22Rv1 (cell line): ENCODE measurements around the gene ITCH.

Source experiments
- ZFX ChIP-seq: fragments of 450-650 bp; IDR thresholded peaks from 2 replicates; pipeline ENCODE4 v1.6.1; 2017; ENCODE audit warnings: antibody characterized with exemption, borderline replicate concordance
- TF ChIP-seq, protein P1 (sequence below): fragments of 450-650 bp; IDR thresholded peaks from 2 replicates; pipeline ENCODE4 v1.5.1; 2017; ENCODE audit warnings: mild to moderate bottlenecking

DNA sequence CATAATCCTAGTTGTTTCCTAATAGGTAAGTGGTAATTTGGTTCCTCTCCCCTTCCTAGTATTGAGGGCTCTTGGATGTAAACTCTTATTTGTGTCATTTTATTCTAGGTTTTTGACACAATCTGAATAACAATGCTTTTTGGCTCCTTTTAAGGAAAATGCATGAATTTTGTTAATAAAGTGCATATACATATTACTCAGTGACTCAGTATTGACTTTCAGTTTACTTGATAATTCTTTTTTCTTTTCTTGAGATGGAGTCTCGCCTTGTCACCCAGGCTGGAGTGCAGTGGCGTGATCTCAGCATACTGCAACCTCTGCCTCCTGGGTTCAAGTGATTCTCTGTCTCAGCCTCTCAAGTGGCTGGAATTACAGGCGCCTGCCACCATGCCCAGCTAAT is 19.1 kb downstream of the ITCH start:
- TF ChIP-seq, protein P1, sequence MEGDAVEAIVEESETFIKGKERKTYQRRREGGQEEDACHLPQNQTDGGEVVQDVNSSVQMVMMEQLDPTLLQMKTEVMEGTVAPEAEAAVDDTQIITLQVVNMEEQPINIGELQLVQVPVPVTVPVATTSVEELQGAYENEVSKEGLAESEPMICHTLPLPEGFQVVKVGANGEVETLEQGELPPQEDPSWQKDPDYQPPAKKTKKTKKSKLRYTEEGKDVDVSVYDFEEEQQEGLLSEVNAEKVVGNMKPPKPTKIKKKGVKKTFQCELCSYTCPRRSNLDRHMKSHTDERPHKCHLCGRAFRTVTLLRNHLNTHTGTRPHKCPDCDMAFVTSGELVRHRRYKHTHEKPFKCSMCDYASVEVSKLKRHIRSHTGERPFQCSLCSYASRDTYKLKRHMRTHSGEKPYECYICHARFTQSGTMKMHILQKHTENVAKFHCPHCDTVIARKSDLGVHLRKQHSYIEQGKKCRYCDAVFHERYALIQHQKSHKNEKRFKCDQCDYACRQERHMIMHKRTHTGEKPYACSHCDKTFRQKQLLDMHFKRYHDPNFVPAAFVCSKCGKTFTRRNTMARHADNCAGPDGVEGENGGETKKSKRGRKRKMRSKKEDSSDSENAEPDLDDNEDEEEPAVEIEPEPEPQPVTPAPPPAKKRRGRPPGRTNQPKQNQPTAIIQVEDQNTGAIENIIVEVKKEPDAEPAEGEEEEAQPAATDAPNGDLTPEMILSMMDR, result no peak
- no peak for TF ChIP-seq ZFX
